OCI-LY7 (cell line): ENCODE measurements around the gene NAALADL2.

Source experiments
- EZH2phosphoT487 ChIP-seq: fragments of 200-600 bp; sonication (generic); IDR thresholded peaks from 2 replicates; pipeline ENCODE4 v1.6.1; 2018; ENCODE audit warnings: low read depth, borderline replicate concordance, mild to moderate bottlenecking, mixed run types, antibody characterized with exemption, low read length, moderate library complexity, mixed read lengths
- TF ChIP-seq, protein P1 (sequence below): fragments of 200-600 bp; sonication (generic); conservative IDR thresholded peaks from 2 replicates; pipeline ENCODE4 v1.5.1; 2014; ENCODE audit warnings: mild to moderate bottlenecking, antibody characterized with exemption, low read length, moderate library complexity, mixed read lengths

DNA sequence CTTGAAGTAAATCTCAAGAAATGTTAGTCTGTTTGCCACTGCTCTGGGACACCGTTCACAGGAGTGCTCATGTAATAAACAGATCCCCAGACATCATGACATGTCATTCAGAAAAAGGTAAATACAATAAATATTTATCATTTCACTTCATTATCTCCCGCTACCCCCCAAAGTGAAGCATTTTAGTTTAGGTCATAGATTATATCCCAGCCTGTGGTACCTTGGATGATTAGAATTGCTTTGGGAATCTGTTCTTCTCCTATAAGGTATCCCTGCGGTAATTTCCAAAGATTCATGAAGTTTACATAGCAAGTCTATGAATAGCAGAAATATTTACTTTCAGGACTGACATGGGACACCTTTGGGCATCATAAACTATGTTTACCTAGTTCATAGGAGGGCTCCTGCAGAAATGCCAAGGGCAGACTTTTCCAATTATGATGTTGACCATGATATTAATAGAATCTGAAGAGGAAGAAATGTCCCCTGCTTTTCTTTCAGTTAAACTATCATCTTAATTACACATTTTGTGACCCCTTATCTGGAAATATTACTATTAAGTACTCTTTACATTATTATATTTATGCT, 268.0 kb downstream of the NAALADL2 start:
- TF ChIP-seq, protein P1, sequence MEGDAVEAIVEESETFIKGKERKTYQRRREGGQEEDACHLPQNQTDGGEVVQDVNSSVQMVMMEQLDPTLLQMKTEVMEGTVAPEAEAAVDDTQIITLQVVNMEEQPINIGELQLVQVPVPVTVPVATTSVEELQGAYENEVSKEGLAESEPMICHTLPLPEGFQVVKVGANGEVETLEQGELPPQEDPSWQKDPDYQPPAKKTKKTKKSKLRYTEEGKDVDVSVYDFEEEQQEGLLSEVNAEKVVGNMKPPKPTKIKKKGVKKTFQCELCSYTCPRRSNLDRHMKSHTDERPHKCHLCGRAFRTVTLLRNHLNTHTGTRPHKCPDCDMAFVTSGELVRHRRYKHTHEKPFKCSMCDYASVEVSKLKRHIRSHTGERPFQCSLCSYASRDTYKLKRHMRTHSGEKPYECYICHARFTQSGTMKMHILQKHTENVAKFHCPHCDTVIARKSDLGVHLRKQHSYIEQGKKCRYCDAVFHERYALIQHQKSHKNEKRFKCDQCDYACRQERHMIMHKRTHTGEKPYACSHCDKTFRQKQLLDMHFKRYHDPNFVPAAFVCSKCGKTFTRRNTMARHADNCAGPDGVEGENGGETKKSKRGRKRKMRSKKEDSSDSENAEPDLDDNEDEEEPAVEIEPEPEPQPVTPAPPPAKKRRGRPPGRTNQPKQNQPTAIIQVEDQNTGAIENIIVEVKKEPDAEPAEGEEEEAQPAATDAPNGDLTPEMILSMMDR = no peak
- TF ChIP-seq EZH2phosphoT487 = no peak
